ENCODE measurements around the gene WDR49. TPM values are rescaled to one million over a fixed set of nuclear protein-coding genes. Genes with fewer than 3 reads are reported as not detected.

Gene WDR49
- total RNA-seq, 1 experiment from 2014 or later: 1.3 TPM

- Histone ChIP-seq H3K23ac (ENCODE audit: insufficient read length, low read depth, low read length) (no peak overlapping the region), H4K8ac (replicated peaks; ENCODE audit: insufficient read length, low read depth, low read length) (no peak overlapping the region), H3K18ac (ENCODE audit: insufficient read length, low read depth, low read length) (no peak overlapping the region), H2AFZ (ENCODE audit: low read length) (no peak overlapping the region), H3K27ac (ENCODE audit: insufficient read length, low read depth, low read length) (no peak overlapping the region), H2BK12ac (ENCODE audit: insufficient read length, low read depth, low read length) (no peak overlapping the region), H2BK15ac (ENCODE audit: low read depth, low read length) (no peak overlapping the region), H4K5ac (ENCODE audit: insufficient read length, low read depth, low read length) (no peak overlapping the region), H3K4me1 (ENCODE audit: insufficient read depth, low read length) (no peaks in the 10 kb centered on the region), H3T11ph (ENCODE audit: low read length) (no peak overlapping the region), H3K56ac (ENCODE audit: insufficient read length, low read depth, low read length) (no peak overlapping the region), H2BK20ac (ENCODE audit: low read depth, low read length, poor library complexity, severe bottlenecking) (no peak overlapping the region), H2AK5ac (ENCODE audit: insufficient read length, low read length) (no peak overlapping the region), H3K23me2 (ENCODE audit: insufficient read length, low read depth, low read length, poor library complexity, severe bottlenecking) (no peaks in the 10 kb centered on the region), H3K79me2 (ENCODE audit: insufficient read depth, low read length) (no peaks in the 10 kb centered on the region), H4K91ac (ENCODE audit: insufficient read length, low read depth, low read length) (no peak overlapping the region), H3K14ac (ENCODE audit: insufficient read depth, low read length) (no peak overlapping the region), H3K4ac (ENCODE audit: low read depth, low read length) (no peak overlapping the region), H2BK5ac (ENCODE audit: insufficient read length, low read length) (no peak overlapping the region), H3K9ac (ENCODE audit: extremely low read depth, insufficient read length, low read length) (no peak overlapping the region), H3K9me3 (ENCODE audit: control insufficient read depth, low read depth, low read length) (no peaks in the 10 kb centered on the region), H3K79me1 (ENCODE audit: insufficient read depth, low read depth, low read length, poor library complexity, severe bottlenecking) (no peaks in the 10 kb centered on the region), H3K27me3 (ENCODE audit: insufficient read depth, low read length) (no peaks in the 10 kb centered on the region), H4K20me1 (ENCODE audit: control insufficient read depth, insufficient read depth, insufficient read length) (no peaks in the 10 kb centered on the region), H2BK120ac (ENCODE audit: low read depth, low read length, poor library complexity, severe bottlenecking) (no peak overlapping the region), H3K4me2 (ENCODE audit: insufficient read depth, insufficient read length, low read length) (no peak overlapping the region)
- H3K4me1 Mint-ChIP-seq: peaks cover 0 to 5% of the 10 kb centered on the region in 2 experiments; a peak in 2 of 4 replicates
- no peaks in the 10 kb centered on the region for H3K27me3 Mint-ChIP-seq (ENCODE audit: low read depth)
- H3K36me3 Mint-ChIP-seq (ENCODE audit: insufficient read depth in 1 of 3, low read depth in 3 of 3): peaks cover 0 to 3% (median 0%) of the 10 kb centered on the region in 3 experiments; a peak in 3 of 7 replicates
- no peak for DNase-seq
- H3K4me3 Mint-ChIP-seq: no peak overlapping the region
- TF ChIP-seq CTCF (conservative IDR thresholded peaks at IDR 0.05): no peak
- H3K9me3 Mint-ChIP-seq: peaks cover 4 to 8% of the 10 kb centered on the region in 2 experiments; a peak in 4 of 5 replicates
- H3K27ac Mint-ChIP-seq: peak overlapping the region in 1 of 3 experiments; percentile 55; a peak in 3 of 7 replicates
Measured at GRCh38 chr3:167521006-167521355, 132.8 kb downstream of the WDR49 start.

Measured in H9 (cell line).